DND-41 (cell line): ENCODE data around the gene ITGA11.

Experiments
- ATAC-seq: fragments of 200-7000 bp; cut with Tn5 transposase; 3 replicates; pipeline ENCODE4 v1.9.1; 2021; ENCODE audit warnings: low read depth; ENCODE audit not compliant: insufficient read depth
- DNase-seq: peaks from one replicate; pipeline ENCODE4 v3.0.0-alpha.2; 2020
- H2AFZ ChIP-seq: 2 replicates; pipeline ENCODE4 v1.6.0; 2012; ENCODE audit warnings: low read depth, low read length
- H3K27ac ChIP-seq: 2 replicates; pipeline ENCODE4 v1.5.1; 2012; ENCODE audit warnings: low read length, inconsistent platforms
- H3K27me3 ChIP-seq: fragments of 200-600 bp; sonication (generic); 2 replicates; pipeline ENCODE4 v1.6.0; 2012; ENCODE audit warnings: low read length, mild to moderate bottlenecking, inconsistent platforms; ENCODE audit not compliant: insufficient read depth, poor library complexity
- H3K36me3 ChIP-seq: 2 replicates; pipeline ENCODE4 v1.5.1; 2012; ENCODE audit warnings: low read length, inconsistent platforms; ENCODE audit not compliant: insufficient read depth
- H3K4me1 ChIP-seq: 2 replicates; pipeline ENCODE4 v1.5.1; 2012; ENCODE audit warnings: mild to moderate bottlenecking, low read length; ENCODE audit not compliant: insufficient read depth
- H3K4me2 ChIP-seq: 2 replicates; pipeline ENCODE4 v1.6.0; 2012; ENCODE audit warnings: mild to moderate bottlenecking, moderate library complexity, low read length, inconsistent platforms; ENCODE audit not compliant: insufficient read depth
- H3K4me3 ChIP-seq, 2 experiments: fragments of 200-600 bp in 1 of 2; shearing (Covaris generic) in 1 of 2; 2 replicates each; pipeline ENCODE4 v1.5.1; 2012 to 2016; ENCODE audit warnings: inconsistent platforms in 2 of 2, low read length in 2 of 2, mild to moderate bottlenecking in 2 of 2, low read depth in 1 of 2, moderate library complexity in 1 of 2
- H3K79me2 ChIP-seq: 2 replicates; pipeline ENCODE4 v1.6.0; 2012; ENCODE audit warnings: low read length, inconsistent platforms; ENCODE audit not compliant: insufficient read depth
- H3K9ac ChIP-seq: 2 replicates; pipeline ENCODE4 v1.6.0; 2012; ENCODE audit warnings: low read depth, mild to moderate bottlenecking, inconsistent platforms, low read length, moderate library complexity
- H3K9me3 ChIP-seq: 2 replicates; pipeline ENCODE4 v1.5.1; 2012; ENCODE audit warnings: low read length, moderate library complexity, mild to moderate bottlenecking, inconsistent platforms; ENCODE audit not compliant: insufficient read depth, severe bottlenecking
- H4K20me1 ChIP-seq: 2 replicates; pipeline ENCODE4 v1.6.0; 2012; ENCODE audit warnings: low read length; ENCODE audit not compliant: insufficient read depth
- EZH2 ChIP-seq: IDR thresholded peaks from 3 replicates; pipeline ENCODE4 v1.6.1; 2012; ENCODE audit warnings: borderline replicate concordance, low read depth, mild to moderate bottlenecking, moderate library complexity, low read length, inconsistent platforms; ENCODE audit not compliant: severe bottlenecking
- TF ChIP-seq, protein P1 (sequence below): IDR thresholded peaks from 2 replicates; pipeline ENCODE4 v1.5.1; 2012; ENCODE audit warnings: borderline replicate concordance, low read length, moderate library complexity, mild to moderate bottlenecking; ENCODE audit not compliant: poor library complexity, severe bottlenecking; ENCODE audit errors: extremely low read depth

Gene ITGA11

DNA sequence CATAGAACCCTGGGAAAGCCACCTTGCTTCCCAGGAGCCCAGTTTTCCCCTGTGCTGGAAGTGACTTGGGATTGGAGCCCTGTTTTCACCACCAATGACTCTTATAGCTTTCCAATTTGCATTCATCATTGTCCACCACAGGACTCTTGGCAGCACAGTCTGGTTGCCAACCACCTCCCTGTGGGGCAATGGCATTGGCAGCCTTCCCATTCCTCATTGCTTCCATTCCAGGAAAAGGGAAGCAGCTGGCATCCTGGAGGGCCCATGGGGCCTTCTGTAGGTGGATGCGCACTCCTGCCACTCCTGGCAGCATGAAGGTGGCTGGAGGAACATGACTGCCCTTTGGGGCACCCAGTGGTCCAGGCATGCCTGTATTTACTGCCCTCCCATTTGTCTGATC, 96.7 kb downstream of the ITGA11 start:
- TF ChIP-seq, protein P1, sequence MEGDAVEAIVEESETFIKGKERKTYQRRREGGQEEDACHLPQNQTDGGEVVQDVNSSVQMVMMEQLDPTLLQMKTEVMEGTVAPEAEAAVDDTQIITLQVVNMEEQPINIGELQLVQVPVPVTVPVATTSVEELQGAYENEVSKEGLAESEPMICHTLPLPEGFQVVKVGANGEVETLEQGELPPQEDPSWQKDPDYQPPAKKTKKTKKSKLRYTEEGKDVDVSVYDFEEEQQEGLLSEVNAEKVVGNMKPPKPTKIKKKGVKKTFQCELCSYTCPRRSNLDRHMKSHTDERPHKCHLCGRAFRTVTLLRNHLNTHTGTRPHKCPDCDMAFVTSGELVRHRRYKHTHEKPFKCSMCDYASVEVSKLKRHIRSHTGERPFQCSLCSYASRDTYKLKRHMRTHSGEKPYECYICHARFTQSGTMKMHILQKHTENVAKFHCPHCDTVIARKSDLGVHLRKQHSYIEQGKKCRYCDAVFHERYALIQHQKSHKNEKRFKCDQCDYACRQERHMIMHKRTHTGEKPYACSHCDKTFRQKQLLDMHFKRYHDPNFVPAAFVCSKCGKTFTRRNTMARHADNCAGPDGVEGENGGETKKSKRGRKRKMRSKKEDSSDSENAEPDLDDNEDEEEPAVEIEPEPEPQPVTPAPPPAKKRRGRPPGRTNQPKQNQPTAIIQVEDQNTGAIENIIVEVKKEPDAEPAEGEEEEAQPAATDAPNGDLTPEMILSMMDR, result no peak
- TF ChIP-seq EZH2, result no peak
- ATAC-seq (no peak), DNase-seq (no peak)
- Histone ChIP-seq H3K27ac (no peak overlapping the region), H3K9me3 (no peaks in the 10 kb centered on the region), H3K4me3 (no peak overlapping the region), H3K4me2 (no peak overlapping the region), H4K20me1 (no peaks in the 10 kb centered on the region), H2AFZ (no peak overlapping the region), H3K79me2 (no peaks in the 10 kb centered on the region), H3K36me3 (no peaks in the 10 kb centered on the region), H3K9ac (no peak overlapping the region), H3K27me3 (peaks cover 4% of the 10 kb centered on the region), H3K4me1 (no peaks in the 10 kb centered on the region)

DNA sequence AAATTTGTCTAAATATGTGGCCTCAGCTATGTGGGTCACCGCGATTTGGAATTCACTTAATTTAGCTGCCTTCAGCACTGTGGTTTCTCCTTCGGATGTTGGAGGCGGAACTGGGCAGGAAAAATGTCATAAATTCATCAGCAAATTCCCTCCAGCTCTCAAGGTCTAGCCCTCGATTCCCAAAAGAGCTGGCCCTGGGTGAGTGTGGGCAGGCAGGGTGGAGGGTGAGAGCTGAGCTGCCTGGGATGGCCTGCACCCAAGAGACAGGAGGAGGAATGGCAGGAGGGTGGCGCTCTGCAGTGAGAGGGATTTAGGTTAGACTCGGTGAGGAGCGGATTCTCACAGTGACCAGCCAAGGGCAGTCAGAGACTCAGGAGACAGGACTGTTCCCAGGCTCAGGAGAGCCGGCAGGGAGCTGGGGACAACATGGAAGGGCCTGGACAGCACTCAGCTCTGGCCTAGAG, 97.3 kb downstream of the ITGA11 start:
- Histone ChIP-seq H3K9me3 (no peaks in the 10 kb centered on the region), H3K27me3 (peaks cover 4% of the 10 kb centered on the region), H4K20me1 (no peaks in the 10 kb centered on the region), H3K27ac (no peak overlapping the region), H3K79me2 (no peaks in the 10 kb centered on the region), H3K9ac (no peak overlapping the region), H2AFZ (no peak overlapping the region), H3K4me3 (no peak overlapping the region), H3K36me3 (no peaks in the 10 kb centered on the region), H3K4me1 (no peaks in the 10 kb centered on the region), H3K4me2 (no peak overlapping the region)
- DNase-seq (no peak), ATAC-seq (no peak)
- TF ChIP-seq, protein P1, result no peak
- TF ChIP-seq EZH2, result no peak

DNA sequence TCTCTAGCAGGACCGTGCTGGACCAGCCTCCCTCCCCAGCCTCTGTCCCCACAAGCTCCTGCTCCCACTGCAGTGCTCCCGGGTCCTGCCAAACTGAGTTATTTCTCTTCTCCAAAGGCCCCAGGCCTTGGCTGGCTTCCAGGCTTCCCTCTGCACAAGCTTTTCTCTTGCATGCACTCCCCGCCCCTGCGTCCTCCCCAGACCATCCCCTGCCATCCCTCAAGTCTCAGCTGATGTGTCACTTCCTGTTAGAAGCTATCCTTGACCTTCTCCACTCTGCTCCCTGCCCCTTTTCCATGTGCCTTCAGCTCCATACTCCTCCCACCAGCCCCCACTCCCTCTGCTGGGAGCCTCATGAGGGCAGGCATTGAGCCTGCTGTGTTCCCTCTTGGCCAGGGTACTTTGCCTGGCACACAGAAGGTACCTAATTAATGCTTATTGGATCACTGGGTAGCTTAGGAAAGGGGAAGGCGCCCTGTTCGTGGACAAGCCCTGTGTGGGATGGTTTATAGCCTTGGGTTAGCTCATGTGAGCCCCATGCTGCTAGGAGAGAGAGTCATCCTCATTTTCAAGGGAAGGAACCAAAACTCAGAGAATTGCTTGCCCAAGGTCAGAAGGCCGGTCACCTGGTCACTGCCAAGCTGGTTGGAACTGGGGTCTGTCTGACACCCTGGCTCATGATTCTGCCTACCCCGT, 98.0 kb downstream of the ITGA11 start:
- ATAC-seq, result no peak
- peaks cover 4% of the 10 kb centered on the region for H3K27me3 ChIP-seq

More for the DNA sequence above, 98.0 kb downstream of the ITGA11 start:
- Histone ChIP-seq H3K36me3 (no peaks in the 10 kb centered on the region), H3K27ac (no peak overlapping the region), H3K4me1 (no peaks in the 10 kb centered on the region), H3K4me2 (no peak overlapping the region), H4K20me1 (no peaks in the 10 kb centered on the region), H3K9me3 (no peaks in the 10 kb centered on the region), H3K79me2 (no peaks in the 10 kb centered on the region), H3K4me3 (no peak overlapping the region), H2AFZ (no peak overlapping the region), H3K9ac (no peak overlapping the region)
- no peak for TF ChIP-seq EZH2
- TF ChIP-seq, protein P1, result no peak
- DNase-seq, result no peak
